ENCODE results near the gene HTT.

HTT gene

GRCh38 chr4:3287972-3288570, 213.6 kb downstream of the HTT start:
- DNase-seq (ENCODE audit: low spot score) (no peak), FAIRE-seq (no peak)

- DNase-seq (ENCODE audit: low spot score) (no peak), FAIRE-seq (no peak)
Measured at GRCh38 chr4:3288571-3289094, 214.2 kb downstream of the HTT start.

- no peak for DNase-seq (ENCODE audit: low spot score)
- FAIRE-seq, result no peak
Measured at GRCh38 chr4:3290476-3290875, 216.0 kb downstream of the HTT start.

- FAIRE-seq, result no peak
- no peak for DNase-seq (ENCODE audit: low spot score)
Measured at GRCh38 chr4:3290889-3291321, 216.4 kb downstream of the HTT start.

- DNase-seq (ENCODE audit: low spot score) (no peak), FAIRE-seq (no peak)
Measured at GRCh38 chr4:3291411-3291968, 217.0 kb downstream of the HTT start.

- DNase-seq (ENCODE audit: low spot score), result peak; percentile 68
- no peak for FAIRE-seq
Measured at GRCh38 chr4:3291969-3292570, 217.6 kb downstream of the HTT start.

- DNase-seq (ENCODE audit: low spot score) (peak; percentile 98), FAIRE-seq (peak; percentile 86)
Measured at GRCh38 chr4:3292571-3293400, 218.3 kb downstream of the HTT start, which contains the start of gene RGS12. RGS12 (plus strand) TSS chr4:3293021; CDS start chr4:3316171, 23,150 bp downstream.
